Measurements from ENCODE around the gene LEMD2.

DNA sequence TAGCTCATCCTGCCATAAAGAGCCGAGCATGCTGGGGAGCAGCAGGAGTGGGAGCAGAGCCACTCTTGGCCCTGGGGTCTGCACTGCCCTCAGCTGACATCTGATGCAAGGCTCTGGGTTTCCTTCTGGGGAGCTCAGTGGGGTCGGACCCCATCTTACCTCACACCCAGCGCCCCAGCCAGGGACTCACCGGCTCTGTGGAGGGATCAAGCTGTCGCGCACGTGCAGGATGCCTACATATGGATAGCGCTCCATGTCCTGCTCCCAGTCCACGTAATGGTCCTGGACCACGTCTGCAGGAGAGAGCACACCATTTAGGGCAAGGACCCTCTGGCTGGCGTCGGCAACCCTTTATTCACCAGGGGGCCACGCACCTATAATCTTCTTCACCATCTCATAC lies 12.2 kb downstream of the LEMD2 start:
- no peak for TF ChIP-seq CTCF (IDR thresholded peaks at IDR 0.05)
- no peak for TF ChIP-seq POLR2A (IDR thresholded peaks at IDR 0.05)

All from heart left ventricle (tissue), 13 donors.